NT2/D1 (cell line): ENCODE results near the gene IWS1.

ENCODE experiments used
- YY1 ChIP-seq: IDR thresholded peaks from 2 replicates; pipeline ENCODE4 v1.6.1; 2011; ENCODE audit not compliant: insufficient read length, insufficient read depth
- ZNF274 ChIP-seq: IDR thresholded peaks from 2 replicates; pipeline ENCODE4 v1.6.1; 2011; ENCODE audit warnings: mild to moderate bottlenecking, low read depth, low read length

- TF ChIP-seq YY1, result no peak
- no peak for TF ChIP-seq ZNF274
Measured at GRCh38 chr2:127471286-127471988, 54.9 kb downstream of the IWS1 start.
